Karpas-422 (cell line): Measurements from ENCODE around the gene GBGT1. TPM values are rescaled to one million over a fixed set of nuclear protein-coding genes. Genes with fewer than 3 reads are reported as not detected.

Source experiments
- DNase-seq: peaks from one replicate; pipeline ENCODE4 v3.0.0-alpha.2; 2015
- H2AFZ ChIP-seq: fragments of 200-600 bp; sonication (generic); 2 replicates; pipeline ENCODE4 v1.6.1; 2014; ENCODE audit warnings: antibody characterized with exemption, low read length, mixed read lengths
- H3K27ac ChIP-seq: fragments of 200-600 bp; sonication (generic); 2 replicates; pipeline ENCODE4 v1.5.1; 2014; ENCODE audit warnings: mild to moderate bottlenecking, low read length, moderate library complexity
- H3K27me3 ChIP-seq: fragments of 200-600 bp; sonication (generic); 2 replicates; pipeline ENCODE4 v1.6.1; 2014; ENCODE audit warnings: low read length, mixed read lengths
- H3K36me3 ChIP-seq: fragments of 200-600 bp; sonication (generic); 2 replicates; pipeline ENCODE4 v1.6.1; 2014; ENCODE audit warnings: low read length, mixed read lengths; ENCODE audit not compliant: insufficient read depth
- H3K4me1 ChIP-seq: fragments of 200-600 bp; sonication (generic); 2 replicates; pipeline ENCODE4 v1.6.1; 2014; ENCODE audit warnings: mild to moderate bottlenecking, low read length, mixed read lengths
- H3K4me2 ChIP-seq: fragments of 200-600 bp; sonication (generic); 2 replicates; pipeline ENCODE4 v1.6.1; 2014; ENCODE audit warnings: low read length, low read depth, mild to moderate bottlenecking; ENCODE audit not compliant: poor library complexity, severe bottlenecking
- H3K4me3 ChIP-seq: fragments of 200-600 bp; sonication (generic); 2 replicates; pipeline ENCODE4 v1.5.1; 2014; ENCODE audit warnings: mild to moderate bottlenecking, antibody characterized with exemption, low read length, mixed read lengths
- H3K79me2 ChIP-seq: fragments of 200-600 bp; sonication (generic); 2 replicates; pipeline ENCODE4 v1.6.1; 2014; ENCODE audit warnings: mild to moderate bottlenecking, low read length, mixed read lengths
- H3K9ac ChIP-seq: fragments of 200-600 bp; sonication (generic); 2 replicates; pipeline ENCODE4 v1.6.0; 2014; ENCODE audit warnings: low read length
- H3K9me2 ChIP-seq: fragments of 200-600 bp; sonication (generic), shearing (Covaris generic); replicated peaks from 2 replicates; pipeline ENCODE4 v1.6.0; 2014; ENCODE audit warnings: mild to moderate bottlenecking, low read length, moderate library complexity; ENCODE audit not compliant: insufficient read depth
- H3K9me3 ChIP-seq: fragments of 300-700, 200-600 bp; sonication (generic); 2 replicates; pipeline ENCODE4 v1.6.1; 2014; ENCODE audit warnings: low read length, mixed read lengths
- H4K20me1 ChIP-seq: fragments of 200-600 bp; sonication (generic); 2 replicates; pipeline ENCODE4 v1.6.1; 2014; ENCODE audit warnings: mild to moderate bottlenecking, antibody characterized with exemption, low read length, low read depth; ENCODE audit not compliant: insufficient read depth
- total RNA-seq: library from RNA; depleted of rRNA; stranded (reverse); fragments of >200 nt; shearing (Covaris generic); gene quantifications from 2 replicates; pipeline ENCODE4 v1.2.3, GENCODE V29; 2014; ENCODE audit warnings: low replicate concordance

Gene GBGT1
- total RNA-seq, 1 experiment from 2014 or later, result 5.2 TPM

DNA sequence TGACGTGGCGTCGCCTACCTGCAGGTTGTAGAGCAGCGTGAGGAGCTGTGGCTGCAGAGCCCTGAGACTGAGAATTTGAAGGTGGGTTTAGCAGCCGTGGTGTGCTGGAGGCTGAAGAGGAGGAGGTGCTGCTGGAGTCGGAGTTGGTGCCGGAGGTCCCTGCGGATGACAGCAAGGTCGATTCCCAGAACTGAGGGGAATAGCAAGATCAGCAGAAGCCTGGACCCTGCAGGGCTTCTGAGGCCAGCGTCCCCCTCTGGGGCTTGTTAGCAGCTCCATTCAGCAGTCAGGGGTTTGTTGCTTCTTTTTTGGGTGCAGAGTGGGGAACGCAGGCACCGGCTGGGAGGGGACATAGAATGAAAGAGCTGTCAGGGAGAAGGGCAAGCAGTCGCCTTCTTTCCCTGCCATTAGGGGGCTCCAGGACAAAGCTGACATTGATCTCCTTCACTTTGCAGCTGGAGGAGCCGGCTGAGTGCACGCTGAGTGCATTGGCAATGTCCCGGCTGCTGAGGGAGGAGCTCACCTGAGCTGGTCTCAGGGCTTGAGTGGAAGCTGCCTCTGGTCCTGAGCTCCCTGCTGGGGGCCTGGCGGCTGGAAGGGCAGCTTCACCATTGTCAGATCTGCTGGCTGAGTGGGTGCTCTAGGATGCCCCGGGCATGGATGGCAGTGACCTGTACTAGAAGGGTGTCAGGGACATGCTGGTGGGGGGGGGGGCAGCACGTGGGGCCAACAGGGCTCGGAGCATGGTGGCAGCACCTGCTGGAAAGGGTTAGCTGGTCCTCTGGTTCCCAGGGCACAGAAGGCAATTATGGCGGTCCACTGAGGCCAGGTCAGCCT, 24.5 kb upstream of the GBGT1 start:
- no peak overlapping the region for H3K27ac ChIP-seq
- no peak overlapping the region for H3K4me2 ChIP-seq
- H3K4me1 ChIP-seq, result peaks cover 7% of the 10 kb centered on the region
- no peaks in the 10 kb centered on the region for H3K79me2 ChIP-seq
- H3K36me3 ChIP-seq, result no peaks in the 10 kb centered on the region
- H3K9me2 ChIP-seq, result no peaks in the 10 kb centered on the region
- DNase-seq, result peak; percentile 77
- H3K9ac ChIP-seq, result no peak overlapping the region
- no peak overlapping the region for H2AFZ ChIP-seq
- H3K27me3 ChIP-seq, result no peaks in the 10 kb centered on the region
- H3K9me3 ChIP-seq, result no peaks in the 10 kb centered on the region
- no peak overlapping the region for H3K4me3 ChIP-seq
- no peaks in the 10 kb centered on the region for H4K20me1 ChIP-seq

DNA sequence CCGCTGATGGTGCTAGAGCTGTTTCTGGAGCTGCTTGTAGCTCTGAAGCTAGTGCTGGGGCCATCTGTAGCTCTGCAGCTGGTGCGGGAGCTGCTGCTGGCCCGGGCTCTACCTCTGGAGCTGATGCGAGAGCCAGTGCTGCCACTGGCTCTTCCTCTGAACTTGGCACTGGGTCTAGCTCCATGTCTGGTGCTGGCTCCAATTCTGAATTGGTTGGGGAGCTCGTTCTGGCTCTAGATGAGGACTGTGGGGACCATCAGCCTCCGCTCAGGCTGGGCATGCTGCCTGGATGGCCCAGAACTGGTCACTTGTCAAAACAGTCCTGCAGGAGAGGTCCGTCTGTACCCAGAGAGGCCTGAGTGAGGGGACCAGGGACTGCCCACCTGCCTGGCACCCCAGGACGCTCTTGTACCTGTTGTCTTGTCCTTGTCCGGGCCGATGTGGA, 23.9 kb upstream of the GBGT1 start:
- Histone ChIP-seq H3K4me2 (no peak overlapping the region), H3K36me3 (no peaks in the 10 kb centered on the region), H3K4me1 (peaks cover 7% of the 10 kb centered on the region), H3K9ac (no peak overlapping the region), H4K20me1 (no peaks in the 10 kb centered on the region), H3K27ac (no peak overlapping the region), H3K4me3 (no peak overlapping the region), H3K9me3 (no peaks in the 10 kb centered on the region), H3K9me2 (no peaks in the 10 kb centered on the region), H2AFZ (no peak overlapping the region), H3K79me2 (no peaks in the 10 kb centered on the region), H3K27me3 (no peaks in the 10 kb centered on the region)
- no peak for DNase-seq

DNA sequence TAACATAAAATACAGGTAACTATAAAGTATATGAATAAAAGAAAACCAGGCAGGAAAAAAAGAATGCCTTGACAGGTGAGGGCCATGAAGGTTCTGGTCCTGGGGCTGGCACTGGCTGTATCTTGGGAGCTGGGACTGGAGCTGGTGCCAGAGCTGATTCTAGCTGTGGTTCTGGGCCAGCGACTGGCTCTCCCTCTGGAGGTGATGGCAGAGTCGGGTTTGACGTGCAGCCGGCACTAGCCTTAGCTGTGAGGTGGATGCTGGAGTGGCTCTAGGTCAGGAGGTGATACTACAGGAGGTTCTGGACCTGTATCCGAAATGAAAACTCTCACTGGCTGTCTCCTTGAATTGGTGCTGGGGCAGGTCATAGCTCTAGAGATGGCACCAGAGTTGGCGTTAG, 23.0 kb upstream of the GBGT1 start:
- H3K9me2 ChIP-seq, result no peaks in the 10 kb centered on the region
- H3K27ac ChIP-seq, result no peak overlapping the region
- no peak overlapping the region for H2AFZ ChIP-seq
- H4K20me1 ChIP-seq, result no peaks in the 10 kb centered on the region
- no peaks in the 10 kb centered on the region for H3K36me3 ChIP-seq
- H3K9me3 ChIP-seq, result no peaks in the 10 kb centered on the region
- no peak overlapping the region for H3K9ac ChIP-seq
- no peak for DNase-seq
- H3K4me1 ChIP-seq, result peaks cover 7% of the 10 kb centered on the region
- H3K4me3 ChIP-seq, result no peak overlapping the region
- H3K79me2 ChIP-seq, result no peaks in the 10 kb centered on the region
- H3K27me3 ChIP-seq, result no peaks in the 10 kb centered on the region
- H3K4me2 ChIP-seq, result no peak overlapping the region

DNA sequence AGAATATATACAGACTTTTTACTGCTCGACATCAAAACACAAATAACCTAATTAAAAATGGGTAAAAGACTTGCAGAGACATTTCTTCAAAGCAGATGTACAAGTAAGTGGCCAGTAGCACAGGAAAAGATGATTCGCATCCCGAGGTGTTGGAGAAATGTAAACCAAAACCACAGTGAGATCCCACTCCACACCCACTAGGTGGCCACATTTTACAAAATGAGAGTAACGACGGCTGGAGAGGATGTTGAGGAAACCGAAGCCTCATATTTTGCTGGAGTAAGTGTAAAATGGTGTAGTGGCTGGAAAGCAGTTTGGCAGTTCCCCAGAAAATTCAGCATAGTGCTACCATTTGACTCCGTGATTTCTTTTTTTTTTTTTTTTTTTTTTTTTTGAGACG, 21.3 kb upstream of the GBGT1 start:
- Histone ChIP-seq H3K4me3 (no peak overlapping the region), H3K79me2 (no peaks in the 10 kb centered on the region), H3K27me3 (no peaks in the 10 kb centered on the region), H3K9me3 (no peaks in the 10 kb centered on the region), H3K9me2 (no peaks in the 10 kb centered on the region), H3K4me2 (peak overlapping the region; percentile 6), H3K9ac (no peak overlapping the region), H3K27ac (no peak overlapping the region), H3K4me1 (peaks cover 7% of the 10 kb centered on the region), H3K36me3 (no peaks in the 10 kb centered on the region), H2AFZ (no peak overlapping the region), H4K20me1 (no peaks in the 10 kb centered on the region)
- peak; percentile 82 for DNase-seq

DNA sequence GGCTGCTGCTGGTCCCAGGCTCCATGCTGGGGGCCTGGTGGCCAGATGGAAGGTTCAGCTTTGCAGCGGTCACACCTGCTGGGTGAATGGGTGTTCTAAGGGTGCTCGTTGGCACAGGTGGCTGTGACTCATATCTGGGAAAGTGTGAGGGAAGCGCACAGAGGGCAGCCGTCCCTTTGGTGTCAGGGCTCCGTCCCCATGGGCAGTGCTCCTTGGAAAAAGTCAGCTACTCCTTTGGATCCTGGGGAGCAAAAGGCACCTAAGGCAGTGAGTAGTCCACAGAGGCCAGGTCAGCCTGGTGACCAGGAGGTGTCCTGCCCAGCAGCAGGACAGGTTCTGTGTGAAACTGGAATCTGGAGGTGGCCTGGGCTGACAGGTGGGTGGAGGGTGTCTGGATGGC, 18.4 kb upstream of the GBGT1 start:
- Histone ChIP-seq H3K4me3 (no peak overlapping the region), H3K79me2 (no peaks in the 10 kb centered on the region), H3K27me3 (no peaks in the 10 kb centered on the region), H3K36me3 (no peaks in the 10 kb centered on the region), H3K9me2 (no peaks in the 10 kb centered on the region), H2AFZ (no peak overlapping the region), H3K27ac (no peak overlapping the region), H3K9ac (no peak overlapping the region), H3K4me2 (no peak overlapping the region), H4K20me1 (no peaks in the 10 kb centered on the region), H3K9me3 (no peaks in the 10 kb centered on the region), H3K4me1 (peaks cover 34% of the 10 kb centered on the region)
- DNase-seq, result no peak

DNA sequence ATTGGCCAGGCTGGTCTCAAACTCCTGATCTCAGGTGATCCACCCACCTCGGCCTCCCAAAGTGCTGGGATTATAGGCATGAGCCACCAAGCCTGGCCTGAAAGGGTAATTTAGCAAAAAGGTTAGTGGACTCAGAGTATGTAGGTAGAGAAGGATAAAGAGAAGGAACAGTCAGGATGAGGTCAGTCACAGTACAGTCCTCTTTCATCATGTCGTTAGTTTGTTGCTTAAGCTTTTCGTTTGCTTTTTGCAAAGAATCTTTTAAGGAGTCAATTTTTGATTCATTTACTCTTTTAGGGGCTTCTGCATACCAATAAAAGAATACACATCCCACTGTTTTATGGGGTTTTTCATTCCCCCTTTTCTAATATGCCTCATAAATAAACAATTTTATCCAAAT, 17.8 kb upstream of the GBGT1 start:
- Histone ChIP-seq H3K4me1 (peaks cover 37% of the 10 kb centered on the region), H3K27me3 (no peaks in the 10 kb centered on the region), H3K27ac (no peak overlapping the region), H2AFZ (no peak overlapping the region), H3K36me3 (no peaks in the 10 kb centered on the region), H3K9me3 (no peaks in the 10 kb centered on the region), H3K4me3 (no peak overlapping the region), H3K79me2 (no peaks in the 10 kb centered on the region), H3K9me2 (no peaks in the 10 kb centered on the region), H3K9ac (no peak overlapping the region), H4K20me1 (no peaks in the 10 kb centered on the region), H3K4me2 (no peak overlapping the region)
- no peak for DNase-seq

DNA sequence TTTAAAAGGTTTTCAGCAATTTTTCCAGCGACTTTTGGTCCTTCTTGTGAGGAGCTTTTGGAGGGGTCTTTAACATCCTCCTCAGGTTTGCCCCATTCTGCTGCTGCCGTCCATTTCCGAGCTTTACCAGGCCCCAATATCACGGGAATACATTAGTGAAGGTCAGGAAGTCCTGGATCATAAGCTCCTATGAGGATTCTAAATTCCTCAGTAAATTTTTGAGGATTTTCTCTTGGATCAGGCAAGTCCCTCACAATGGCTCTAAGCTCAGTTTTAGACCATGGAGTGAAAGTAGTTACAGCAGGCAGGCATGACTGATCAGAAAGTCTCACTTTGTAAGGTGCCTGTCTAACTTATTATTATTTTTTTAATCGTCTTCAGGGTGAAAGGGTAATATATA, 17.2 kb upstream of the GBGT1 start:
- no peak for DNase-seq
- H3K27ac ChIP-seq, result no peak overlapping the region
- no peak overlapping the region for H3K9ac ChIP-seq
- no peaks in the 10 kb centered on the region for H4K20me1 ChIP-seq
- no peaks in the 10 kb centered on the region for H3K27me3 ChIP-seq
- no peak overlapping the region for H3K4me3 ChIP-seq
- no peaks in the 10 kb centered on the region for H3K79me2 ChIP-seq
- H3K9me3 ChIP-seq, result no peaks in the 10 kb centered on the region
- no peaks in the 10 kb centered on the region for H3K36me3 ChIP-seq
- no peak overlapping the region for H2AFZ ChIP-seq
- no peaks in the 10 kb centered on the region for H3K9me2 ChIP-seq
- no peak overlapping the region for H3K4me2 ChIP-seq
- peaks cover 37% of the 10 kb centered on the region for H3K4me1 ChIP-seq

DNA sequence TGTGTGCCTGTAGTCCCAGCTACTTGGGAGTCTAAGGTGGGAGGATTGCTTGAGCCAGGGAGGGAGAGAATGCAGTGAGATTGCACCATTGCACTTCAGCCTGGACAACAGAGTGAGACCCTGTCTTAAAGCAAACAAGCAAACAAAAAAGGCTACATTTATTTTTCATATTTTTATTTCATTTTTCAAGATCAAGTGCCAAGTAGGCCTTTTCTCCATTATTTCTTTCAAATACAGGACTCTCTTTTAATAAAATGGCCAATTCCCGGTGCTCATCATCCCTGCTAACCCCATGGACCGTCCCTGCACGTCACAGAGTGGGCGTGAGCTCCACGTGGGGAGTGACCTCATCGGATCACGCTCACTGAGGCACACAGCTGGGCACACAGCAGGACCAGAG, 9.3 kb upstream of the GBGT1 start:
- Histone ChIP-seq H3K9ac (no peak overlapping the region), H3K27me3 (no peaks in the 10 kb centered on the region), H3K4me1 (peaks cover 46% of the 10 kb centered on the region), H3K4me3 (no peak overlapping the region), H4K20me1 (no peaks in the 10 kb centered on the region), H3K79me2 (no peaks in the 10 kb centered on the region), H3K9me3 (no peaks in the 10 kb centered on the region), H3K4me2 (no peak overlapping the region), H3K36me3 (no peaks in the 10 kb centered on the region), H3K27ac (no peak overlapping the region), H3K9me2 (no peaks in the 10 kb centered on the region), H2AFZ (no peak overlapping the region)
- DNase-seq, result no peak
